Neural cell (in vitro differentiated cells): ENCODE measurements around the gene AJUBA.

Source experiments
- CTCF ChIP-seq: fragments of 450-650 bp; IDR thresholded peaks from 2 replicates; pipeline ENCODE4 v1.5.1; 2014; ENCODE audit warnings: antibody characterized with exemption, mild to moderate bottlenecking, moderate library complexity; ENCODE audit not compliant: poor library complexity, severe bottlenecking
- EZH2 ChIP-seq: fragments of 200-600, 300-800 bp; shearing (Covaris generic), sonication (generic); IDR thresholded peaks from 2 replicates; pipeline ENCODE4 v1.6.1; 2014; ENCODE audit warnings: antibody characterized with exemption, low read length, borderline replicate concordance, mild to moderate bottlenecking; ENCODE audit not compliant: insufficient read depth, poor library complexity, severe bottlenecking

DNA sequence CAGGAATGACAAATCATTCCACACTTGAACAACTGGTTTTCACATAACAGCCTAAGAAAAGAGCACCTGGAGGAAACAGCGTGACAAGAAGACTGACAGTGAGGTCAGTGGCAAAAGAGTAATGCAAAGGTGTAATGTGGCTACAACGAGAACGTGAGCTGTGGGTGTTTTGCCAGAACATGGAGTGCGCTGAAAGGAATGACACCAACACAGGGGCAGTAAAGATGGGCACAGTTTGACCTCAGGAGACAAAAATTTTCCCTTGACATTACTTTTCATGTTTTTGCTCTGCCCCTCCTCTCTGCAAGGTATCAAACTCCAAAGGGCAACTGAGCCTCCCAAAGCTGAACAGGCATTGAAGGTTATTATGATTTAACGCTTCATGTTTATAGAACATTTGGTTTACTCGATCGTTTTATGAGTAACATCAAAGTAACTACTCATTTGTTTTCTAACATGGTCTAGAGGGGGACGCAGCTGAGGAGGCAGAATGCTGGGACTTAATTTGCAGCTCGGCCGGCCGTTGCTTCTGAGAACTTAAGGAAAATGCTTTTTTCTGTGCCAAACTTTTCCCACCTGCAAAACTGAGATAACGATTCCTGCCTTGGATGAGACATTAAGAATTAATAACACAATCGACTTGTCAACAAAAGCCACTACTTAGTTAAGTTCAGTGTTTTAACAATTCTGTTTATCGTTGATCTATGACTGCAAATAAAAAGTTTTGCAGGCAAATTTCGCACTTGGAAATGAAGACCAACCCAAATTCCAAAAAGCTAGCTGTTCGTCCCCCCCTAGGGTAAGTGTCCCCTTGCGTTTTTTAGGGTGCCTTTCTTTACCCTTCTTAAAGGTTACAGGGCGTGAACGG lies 26.4 kb downstream of the AJUBA start:
- TF ChIP-seq EZH2 (no peak), CTCF (no peak)
